WTC11 (cell line): ENCODE data around the gene CCND1. TPM values are rescaled to one million over a fixed set of nuclear protein-coding genes. Genes with fewer than 3 reads are reported as not detected.

Source experiments
- ATAC-seq: fragments of 200-7000 bp; cut with Tn5 transposase; 2 replicates; pipeline ENCODE4 v1.10.0; 2021; ENCODE audit warnings: mild to moderate bottlenecking, moderate library complexity
- CTCF ChIA-PET: fragments of 300-600 bp; sonication (Branson Sonifier 250); formaldehyde crosslinking; loops from one replicate; lab custom pipeline; 2021; ENCODE audit warnings: antibody characterized with exemption; lab: Charles Lee
- POLR2A ChIA-PET: fragments of 350-600 bp; sonication (Branson Sonifier 250); formaldehyde crosslinking; loops from one replicate; lab custom pipeline; 2021; ENCODE audit warnings: antibody characterized with exemption; lab: Charles Lee
- DNase-seq: peaks from one replicate; pipeline ENCODE4 v3.0.0; 2021; ENCODE audit warnings: low spot score
- H3K27ac Mint-ChIP-seq: 2 replicates; pipeline ENCODE4 v1.8.0; 2021; ENCODE audit warnings: mixed read lengths
- H3K27me3 Mint-ChIP-seq: 2 replicates; pipeline ENCODE4 v1.8.0; 2021; ENCODE audit warnings: low read depth, mild to moderate bottlenecking, moderate library complexity, mixed read lengths
- H3K36me3 Mint-ChIP-seq: 2 replicates; pipeline ENCODE4 v1.8.0; 2021; ENCODE audit warnings: mixed read lengths
- H3K4me1 Mint-ChIP-seq: 2 replicates; pipeline ENCODE4 v1.8.0; 2022; ENCODE audit warnings: mixed read lengths
- H3K4me3 Mint-ChIP-seq: 2 replicates; pipeline ENCODE4 v1.8.0; 2021; ENCODE audit warnings: mild to moderate bottlenecking, moderate library complexity, mixed read lengths
- H3K9me3 Mint-ChIP-seq: 2 replicates; pipeline ENCODE4 v1.8.0; 2021; ENCODE audit warnings: mixed read lengths
- AFF4 ChIP-seq: sonication (generic); formaldehyde crosslinking; IDR thresholded peaks from 2 replicates; pipeline ENCODE4 v1.8.1; 2023; ENCODE audit warnings: mild to moderate bottlenecking, missing genetic modification reagents, borderline replicate concordance
- ATF2 ChIP-seq: sonication (generic); formaldehyde crosslinking; IDR thresholded peaks from 2 replicates; pipeline ENCODE4 v1.8.1; 2022; ENCODE audit warnings: low read depth, missing genetic modification reagents, borderline replicate concordance
- ATF3 ChIP-seq: sonication (generic); formaldehyde crosslinking; conservative IDR thresholded peaks from 2 replicates; pipeline ENCODE4 v1.8.1; 2022; ENCODE audit warnings: mild to moderate bottlenecking, missing genetic modification reagents
- E2F1 ChIP-seq: sonication (generic); formaldehyde crosslinking; IDR thresholded peaks from 2 replicates; pipeline ENCODE4 v1.8.0; 2022; ENCODE audit warnings: mild to moderate bottlenecking, missing genetic modification reagents
- EMX1 ChIP-seq: fragments of 250-450 bp; sonication (Bioruptor Pico); IDR thresholded peaks from 2 replicates; pipeline ENCODE4 v1.8.0; 2021; ENCODE audit warnings: mild to moderate bottlenecking
- GTF2I ChIP-seq: fragments of 250-450 bp; sonication (Bioruptor Pico); conservative IDR thresholded peaks from 2 replicates; pipeline ENCODE4 v1.4.0; 2021; ENCODE audit warnings: mild to moderate bottlenecking
- JUN ChIP-seq: sonication (generic); formaldehyde crosslinking; IDR thresholded peaks from 2 replicates; pipeline ENCODE4 v1.8.0; 2023; ENCODE audit warnings: mild to moderate bottlenecking, missing genetic modification reagents
- KAT7 ChIP-seq: sonication (generic); formaldehyde crosslinking; IDR thresholded peaks from 2 replicates; pipeline ENCODE4 v1.8.1; 2023; ENCODE audit warnings: missing genetic modification reagents, mild to moderate bottlenecking, borderline replicate concordance
- NR1H2 ChIP-seq: sonication (generic); formaldehyde crosslinking; IDR thresholded peaks from 2 replicates; pipeline ENCODE4 v1.9.0; 2021; ENCODE audit warnings: mild to moderate bottlenecking, moderate library complexity, missing genetic modification reagents
- RORB ChIP-seq: fragments of 250-450 bp; sonication (Bioruptor Pico); IDR thresholded peaks from 2 replicates; pipeline ENCODE4 v1.9.0; 2021; ENCODE audit warnings: mild to moderate bottlenecking
- SMAD3 ChIP-seq: sonication (generic); formaldehyde crosslinking; IDR thresholded peaks from 2 replicates; pipeline ENCODE4 v1.8.0; 2022; ENCODE audit warnings: missing genetic modification reagents, mild to moderate bottlenecking, borderline replicate concordance
- SMAD4 ChIP-seq: sonication (generic); formaldehyde crosslinking; IDR thresholded peaks from 2 replicates; pipeline ENCODE4 v1.8.0; 2022; ENCODE audit warnings: mild to moderate bottlenecking, missing genetic modification reagents
- USF2 ChIP-seq: sonication (generic); formaldehyde crosslinking; IDR thresholded peaks from 2 replicates; pipeline ENCODE4 v1.8.1; 2023; ENCODE audit warnings: mild to moderate bottlenecking, missing genetic modification reagents, moderate library complexity
- ZNF121 ChIP-seq: sonication (generic); formaldehyde crosslinking; IDR thresholded peaks from 2 replicates; pipeline ENCODE4 v1.8.0; 2023; ENCODE audit warnings: missing genetic modification reagents
- ZNF317 ChIP-seq: sonication (generic); formaldehyde crosslinking; IDR thresholded peaks from 2 replicates; pipeline ENCODE4 v1.8.1; 2023; ENCODE audit warnings: low read depth, mild to moderate bottlenecking, moderate library complexity, missing genetic modification reagents, borderline replicate concordance
- ZNF396 ChIP-seq: fragments of 250-450 bp; sonication (Bioruptor Pico); IDR thresholded peaks from 2 replicates; pipeline ENCODE4 v1.8.0; 2021; ENCODE audit warnings: mild to moderate bottlenecking, moderate library complexity, borderline replicate concordance
- ZNF532 ChIP-seq: fragments of 250-450 bp; sonication (Bioruptor Pico); IDR thresholded peaks from 2 replicates; pipeline ENCODE4 v1.9.0; 2021; ENCODE audit warnings: mild to moderate bottlenecking, borderline replicate concordance
- ZNF671 ChIP-seq: fragments of 250-450 bp; sonication (Bioruptor Pico); IDR thresholded peaks from 2 replicates; pipeline ENCODE4 v1.8.0; 2021; ENCODE audit warnings: mild to moderate bottlenecking
- total RNA-seq: library from RNA; stranded (reverse); gene quantifications from 3 replicates; pipeline ENCODE4 v1.2.3, GENCODE V29; 2021

CCND1 gene
- total RNA-seq, 1 experiment from 2014 or later: 212 TPM

GRCh38 chr11:69677749-69678148 lies 36.8 kb downstream of the CCND1 start:
- no peak for TF ChIP-seq NR1H2 (CRISPR knock-in tag)
- TF ChIP-seq SMAD4 (CRISPR knock-in tag): no peak
- TF ChIP-seq ATF3 (CRISPR knock-in tag): no peak
- TF ChIP-seq E2F1 (CRISPR knock-in tag): no peak
- TF ChIP-seq RORB: no peak
- TF ChIP-seq USF2 (CRISPR knock-in tag): no peak
- TF ChIP-seq ZNF317 (CRISPR knock-in tag): no peak
- no peak for TF ChIP-seq KAT7 (CRISPR knock-in tag)
- no peak for TF ChIP-seq ZNF396
- no peak for TF ChIP-seq JUN
- TF ChIP-seq ZNF121: no peak
- TF ChIP-seq ZNF671 (CRISPR knock-in tag): no peak
- TF ChIP-seq GTF2I (CRISPR knock-in tag): no peak
- TF ChIP-seq, all 79 proteins: peak for 0
- ChIA-PET CTCF (interaction anchor here (0.6 to 1.7 kb wide), 2 partner anchors 27 to 233 kb away, joined by 3 to 5 read pairs; no protein-coding TSS in a partner anchor), POLR2A (interaction anchor here (0.6 kb wide), 1 partner anchor 913 kb away, joined by 6 read pairs; no protein-coding TSS in a partner anchor)
- peaks cover 4% of the 10 kb centered on the region for H3K36me3 Mint-ChIP-seq
- H3K27ac Mint-ChIP-seq: no peak overlapping the region
- DNase-seq: no peak
- no peaks in the 10 kb centered on the region for H3K9me3 Mint-ChIP-seq
- H3K4me1 Mint-ChIP-seq: peaks cover 7% of the 10 kb centered on the region
- H3K27me3 Mint-ChIP-seq: no peaks in the 10 kb centered on the region
- no peak for ATAC-seq
- H3K4me3 Mint-ChIP-seq: no peak overlapping the region

GRCh38 chr11:69680688-69681087 lies 39.7 kb downstream of the CCND1 start:
- H3K27ac Mint-ChIP-seq: no peak overlapping the region
- ATAC-seq (no peak), DNase-seq (no peak)
- CTCF ChIA-PET: no interaction called here
- peaks cover 10% of the 10 kb centered on the region for H3K27me3 Mint-ChIP-seq
- POLR2A ChIA-PET: no interaction called here
- TF ChIP-seq AFF4 (no peak), EMX1 (CRISPR knock-in tag) (no peak), ATF2 (no peak)
- H3K36me3 Mint-ChIP-seq: no peaks in the 10 kb centered on the region
- H3K4me1 Mint-ChIP-seq: no peaks in the 10 kb centered on the region
- H3K4me3 Mint-ChIP-seq: no peak overlapping the region
- no peaks in the 10 kb centered on the region for H3K9me3 Mint-ChIP-seq

GRCh38 chr11:69682221-69682620 lies 41.3 kb downstream of the CCND1 start:
- Mint-ChIP-seq H3K27me3 (peaks cover 10% of the 10 kb centered on the region), H3K9me3 (no peaks in the 10 kb centered on the region), H3K4me1 (no peaks in the 10 kb centered on the region), H3K36me3 (no peaks in the 10 kb centered on the region), H3K27ac (no peak overlapping the region), H3K4me3 (no peak overlapping the region)
- ChIA-PET POLR2A (no interaction called here), CTCF (no interaction called here)
- no peak for DNase-seq
- no peak for ATAC-seq
- TF ChIP-seq ZNF532 (no peak), SMAD3 (no peak)
